Natural killer cell treated with Interleukin-12 subunit alpha and Interleukin-12 subunit beta and Interleukin-15 and Interleukin-18, amount 100 ng/mL, for 72 hours (primary cell): ENCODE measurements around the gene FN3KRP. TPM values are rescaled to one million over a fixed set of nuclear protein-coding genes. Genes with fewer than 3 reads are reported as not detected.

Source experiments
- ATAC-seq, 2 donors: fragments of 150-1000 bp; cut with Tn5 transposase in 1 of 2; sonication (Bioruptor Pico), chemical (Tn5 transposase) in 1 of 2; 2 replicates each; pipeline ENCODE4 v1.10.0; 2021
- DNase-seq: peaks from one replicate; pipeline ENCODE4 v3.0.0; 2022; ENCODE audit warnings: low spot score
- H3K27ac Mint-ChIP-seq, 2 donors: 1 replicate in 1 of 2; 2 replicates in 1 of 2; pipeline ENCODE4 v1.8.0; 2022; ENCODE audit warnings: mixed read lengths in 2 of 2, mild to moderate bottlenecking in 1 of 2, moderate library complexity in 1 of 2
- H3K27me3 Mint-ChIP-seq, 2 donors: 1 replicate in 1 of 2; 2 replicates in 1 of 2; pipeline ENCODE4 v1.8.0; 2022; ENCODE audit warnings: mixed read lengths in 2 of 2
- H3K36me3 Mint-ChIP-seq: one replicate; pipeline ENCODE4 v1.8.0; 2022; ENCODE audit warnings: mixed read lengths
- H3K4me1 Mint-ChIP-seq, 2 donors: 1 replicate in 1 of 2; 2 replicates in 1 of 2; pipeline ENCODE4 v1.8.0; 2022; ENCODE audit warnings: low read depth in 2 of 2, mixed read lengths in 2 of 2, mild to moderate bottlenecking in 1 of 2
- H3K4me3 Mint-ChIP-seq: one replicate; pipeline ENCODE4 v1.8.0; 2022; ENCODE audit warnings: mixed read lengths
- H3K9me3 Mint-ChIP-seq: 2 replicates; pipeline ENCODE4 v1.8.0; 2022; ENCODE audit warnings: mixed read lengths
- total RNA-seq, 2 donors: library from RNA; stranded (reverse); gene quantifications; one replicate each; pipeline ENCODE4 v1.2.3, GENCODE V29; 2022

The FN3KRP gene
- total RNA-seq, 2 donors from 2014 or later: 29.4 to 48.4 TPM

DNA sequence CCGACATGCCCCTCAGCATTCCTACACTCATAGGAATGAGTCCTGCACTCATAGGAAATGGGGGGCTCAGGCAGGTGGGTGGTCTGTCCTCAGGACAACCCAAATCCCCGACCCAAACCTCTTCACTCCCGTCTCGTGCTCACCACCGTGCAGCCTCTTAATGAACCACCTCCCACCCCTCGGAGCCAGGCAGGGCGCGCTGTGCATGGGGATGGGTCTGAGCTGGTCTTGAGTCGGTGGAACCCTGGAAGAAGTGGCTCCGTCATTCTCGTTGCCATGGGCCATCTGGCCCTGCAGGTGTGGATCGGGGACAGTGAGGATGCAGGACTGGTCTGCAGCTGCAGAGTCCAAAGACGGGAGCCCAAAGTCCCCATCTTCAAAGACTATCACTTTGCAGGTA lies 11.6 kb upstream of the FN3KRP start:
- peaks cover 0 to 2% of the 10 kb centered on the region in 2 donors for H3K4me1 Mint-ChIP-seq
- H3K27me3 Mint-ChIP-seq: peaks cover 0 to 3% of the 10 kb centered on the region in 2 donors
- H3K4me3 Mint-ChIP-seq: no peak overlapping the region
- H3K27ac Mint-ChIP-seq: no peak overlapping the region
- ATAC-seq (no peak), DNase-seq (no peak)
- no peaks in the 10 kb centered on the region for H3K36me3 Mint-ChIP-seq
- no peaks in the 10 kb centered on the region for H3K9me3 Mint-ChIP-seq

GRCh38 chr17:82705756-82706155 lies 10.8 kb upstream of the FN3KRP start:
- no peak overlapping the region for H3K27ac Mint-ChIP-seq
- peaks cover 0 to 3% of the 10 kb centered on the region in 2 donors for H3K27me3 Mint-ChIP-seq
- H3K4me1 Mint-ChIP-seq: peaks cover 0 to 2% of the 10 kb centered on the region in 2 donors

DNA sequence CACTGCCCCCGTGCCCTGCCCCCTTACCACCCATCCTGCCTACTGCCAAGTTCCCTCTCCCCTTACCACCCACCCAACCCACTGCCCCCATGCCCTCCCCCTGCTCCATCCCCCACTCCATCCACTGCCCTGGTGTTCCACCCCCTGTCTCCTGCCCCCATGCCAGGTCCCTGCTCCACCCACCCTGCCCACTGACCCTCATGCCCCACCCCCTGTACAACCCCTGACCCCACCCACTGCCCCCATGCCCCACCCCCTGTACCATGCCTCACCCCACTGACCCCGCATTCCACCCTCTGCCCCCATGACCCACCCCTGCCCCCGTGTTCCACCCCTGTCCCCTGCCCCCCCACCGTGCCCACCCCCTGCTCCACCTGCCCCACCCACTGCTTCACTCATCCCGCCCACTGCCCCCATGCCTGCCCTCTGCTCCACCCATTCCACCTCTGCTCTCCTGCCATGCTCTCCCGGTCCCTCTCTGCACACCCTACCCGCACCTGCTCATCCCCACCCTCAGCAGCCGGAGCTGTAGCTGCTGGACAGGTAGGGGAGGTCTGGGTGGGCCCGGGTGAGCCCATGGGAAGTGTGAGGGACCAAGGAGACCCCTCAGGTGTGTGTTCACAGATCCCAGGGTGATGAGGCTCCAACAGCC lies 7.4 kb upstream of the FN3KRP start:
- H3K27me3 Mint-ChIP-seq: peaks cover 0 to 3% of the 10 kb centered on the region in 2 donors
- ATAC-seq: no peak
- H3K4me1 Mint-ChIP-seq: peaks cover 0 to 5% of the 10 kb centered on the region in 2 donors
- no peak for DNase-seq
- no peak overlapping the region for H3K4me3 Mint-ChIP-seq
- no peaks in the 10 kb centered on the region for H3K36me3 Mint-ChIP-seq
- no peak overlapping the region for H3K27ac Mint-ChIP-seq
- H3K9me3 Mint-ChIP-seq: no peaks in the 10 kb centered on the region

More at GRCh38 chr17:82705756-82706155, 10.8 kb upstream of the FN3KRP start:
- Mint-ChIP-seq H3K9me3 (no peaks in the 10 kb centered on the region), H3K36me3 (no peaks in the 10 kb centered on the region), H3K4me3 (no peak overlapping the region)
- no peak for ATAC-seq
- no peak for DNase-seq

DNA sequence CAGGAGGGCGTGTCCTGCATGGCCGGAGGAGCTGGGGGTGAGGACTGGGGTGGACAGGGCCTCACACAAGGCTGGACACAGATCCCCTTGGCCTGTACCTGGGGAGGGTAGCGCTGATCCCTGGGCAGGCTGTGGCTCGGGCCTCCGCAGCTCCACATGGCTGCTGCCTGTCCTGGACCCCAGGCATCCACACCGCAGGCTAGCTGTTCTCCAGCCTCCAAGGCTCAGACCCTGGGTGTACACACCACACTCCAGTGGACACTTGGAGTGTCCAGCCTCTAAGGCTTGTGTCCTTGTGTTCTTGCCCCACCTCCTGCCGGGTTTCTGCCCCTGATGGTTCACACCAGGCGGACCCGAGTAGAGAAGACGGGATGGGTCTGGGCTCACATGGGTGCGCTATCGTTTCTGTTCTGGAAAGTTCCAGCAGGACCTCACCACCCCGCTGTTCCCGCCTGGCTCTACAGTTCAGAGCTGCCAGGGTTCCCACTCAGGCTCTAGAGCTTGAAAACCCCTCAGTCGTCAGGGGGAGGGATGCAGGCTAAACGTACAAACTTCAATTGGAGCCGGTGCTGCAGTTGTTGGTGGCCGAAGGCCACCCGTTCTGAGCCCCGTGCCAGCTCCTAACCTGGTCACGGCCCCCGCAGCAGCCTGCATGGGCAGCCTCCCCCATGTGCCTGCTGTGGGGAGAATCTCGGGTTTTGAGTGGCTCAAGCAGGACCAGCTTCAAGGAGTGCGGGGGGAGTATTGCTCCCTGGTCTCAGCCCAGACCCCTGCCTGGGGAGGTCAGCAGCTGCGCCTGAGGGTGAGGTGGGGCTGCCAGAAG lies 6.6 kb upstream of the FN3KRP start:
- DNase-seq: no peak
- Mint-ChIP-seq H3K27me3 (peaks cover 0 to 3% of the 10 kb centered on the region in 2 donors), H3K9me3 (no peaks in the 10 kb centered on the region), H3K36me3 (no peaks in the 10 kb centered on the region), H3K4me1 (peaks cover 0 to 5% of the 10 kb centered on the region in 2 donors), H3K27ac (no peak overlapping the region), H3K4me3 (no peak overlapping the region)
- no peak for ATAC-seq

- Mint-ChIP-seq H3K4me1 (peaks cover 0 to 6% of the 10 kb centered on the region in 2 donors), H3K27ac (no peak overlapping the region), H3K4me3 (no peak overlapping the region), H3K36me3 (no peaks in the 10 kb centered on the region), H3K9me3 (no peaks in the 10 kb centered on the region), H3K27me3 (peaks cover 0 to 3% of the 10 kb centered on the region in 2 donors)
- ATAC-seq: no peak
- DNase-seq: no peak
Observed at GRCh38 chr17:82710499-82711232, 5.8 kb upstream of the FN3KRP start.

- H3K27ac Mint-ChIP-seq: peak overlapping the region in 1 of 2 donors; percentile 33
- no peaks in the 10 kb centered on the region for H3K9me3 Mint-ChIP-seq
- no peaks in the 10 kb centered on the region for H3K27me3 Mint-ChIP-seq
- ATAC-seq (no peak), DNase-seq (no peak)
- peaks cover 8 to 15% of the 10 kb centered on the region in 2 donors for H3K4me1 Mint-ChIP-seq
- H3K4me3 Mint-ChIP-seq: no peak overlapping the region
- no peaks in the 10 kb centered on the region for H3K36me3 Mint-ChIP-seq
Observed at GRCh38 chr17:82713071-82713723, 3.3 kb upstream of the FN3KRP start.

DNA sequence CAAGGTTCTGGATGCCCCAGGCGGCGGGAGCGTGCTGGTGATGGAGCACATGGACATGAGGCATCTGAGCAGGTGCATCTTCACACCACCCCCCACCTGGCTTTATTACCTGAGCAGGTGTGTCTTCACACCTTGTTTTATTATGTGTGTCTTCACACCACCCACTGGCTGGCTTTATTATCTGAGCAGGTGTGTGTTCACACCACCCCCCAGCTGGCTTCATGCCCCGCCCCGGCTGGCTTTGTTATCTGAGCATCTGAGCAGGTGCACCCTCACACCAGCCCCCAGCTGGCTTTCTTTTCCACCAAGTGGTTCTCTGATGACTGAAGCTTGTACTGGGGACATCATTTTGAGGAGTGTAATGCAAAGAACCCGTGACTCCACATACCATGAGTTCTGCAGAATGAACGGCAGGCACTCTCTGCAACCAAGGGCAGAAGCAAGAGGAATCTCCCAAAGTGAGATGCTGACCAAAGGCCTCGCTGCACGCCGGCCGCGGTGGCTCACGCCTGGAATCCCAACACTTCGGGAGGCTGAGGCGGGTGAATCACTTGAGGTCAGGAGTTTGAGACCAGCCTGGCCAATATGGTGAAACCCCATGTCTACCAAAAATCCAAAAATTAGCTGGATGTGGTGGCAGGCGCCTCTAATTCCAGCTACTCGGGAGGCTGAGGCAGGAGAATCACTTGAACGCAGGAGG lies 2.6 kb downstream of the FN3KRP start:
- no peaks in the 10 kb centered on the region for H3K36me3 Mint-ChIP-seq
- no peaks in the 10 kb centered on the region for H3K27me3 Mint-ChIP-seq
- H3K9me3 Mint-ChIP-seq: no peaks in the 10 kb centered on the region
- no peak for ATAC-seq
- peak overlapping the region; percentile 68 for H3K4me3 Mint-ChIP-seq
- H3K27ac Mint-ChIP-seq: no peak overlapping the region
- DNase-seq: peak; percentile 32
- H3K4me1 Mint-ChIP-seq: peaks cover 12 to 14% of the 10 kb centered on the region in 2 donors

GRCh38 chr17:82720204-82720603 lies 3.7 kb downstream of the FN3KRP start:
- H3K27me3 Mint-ChIP-seq: no peaks in the 10 kb centered on the region
- H3K27ac Mint-ChIP-seq: no peak overlapping the region
- no peak for ATAC-seq
- peaks cover 12 to 14% of the 10 kb centered on the region in 2 donors for H3K4me1 Mint-ChIP-seq
- no peaks in the 10 kb centered on the region for H3K9me3 Mint-ChIP-seq
- H3K4me3 Mint-ChIP-seq: no peak overlapping the region
- DNase-seq: peak; percentile 31
- no peaks in the 10 kb centered on the region for H3K36me3 Mint-ChIP-seq

DNA sequence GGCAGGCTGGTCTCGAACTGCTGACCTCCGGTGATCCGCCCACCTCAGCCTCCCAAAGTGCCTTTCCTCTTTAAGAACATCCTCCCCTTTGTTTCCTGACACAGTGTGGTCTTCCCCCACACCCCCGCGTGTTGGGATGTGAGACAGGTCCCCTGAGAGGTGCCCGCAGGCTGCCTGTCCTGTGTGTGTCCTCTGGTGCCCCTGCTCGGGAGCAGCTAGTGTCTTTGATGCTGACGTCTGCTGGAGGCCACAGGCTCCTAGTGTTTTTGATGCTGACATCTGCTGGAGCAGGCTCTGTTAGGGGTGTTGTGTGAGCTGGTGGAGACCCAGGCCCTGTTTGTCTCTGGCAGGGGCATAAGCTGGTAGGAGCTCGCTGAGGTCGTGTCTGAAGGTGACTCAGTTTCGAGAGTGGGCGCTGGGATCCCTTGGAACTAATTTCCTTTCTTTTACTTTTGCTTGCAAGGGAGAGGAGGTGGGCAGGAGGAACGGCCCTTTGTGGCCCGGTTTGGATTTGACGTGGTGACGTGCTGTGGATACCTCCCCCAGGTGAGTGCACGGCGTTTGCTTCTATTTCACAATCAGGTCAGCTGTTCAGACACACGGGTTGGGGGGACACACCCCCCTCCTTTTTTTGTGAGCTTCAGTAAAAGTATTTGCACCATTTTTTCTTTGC lies 6.0 kb downstream of the FN3KRP start:
- DNase-seq (no peak), ATAC-seq (no peak)
- Mint-ChIP-seq H3K4me1 (peaks cover 10 to 13% of the 10 kb centered on the region in 2 donors), H3K27me3 (no peaks in the 10 kb centered on the region), H3K27ac (no peak overlapping the region), H3K36me3 (peaks cover under 1% of the 10 kb centered on the region), H3K4me3 (no peak overlapping the region), H3K9me3 (no peaks in the 10 kb centered on the region)

DNA sequence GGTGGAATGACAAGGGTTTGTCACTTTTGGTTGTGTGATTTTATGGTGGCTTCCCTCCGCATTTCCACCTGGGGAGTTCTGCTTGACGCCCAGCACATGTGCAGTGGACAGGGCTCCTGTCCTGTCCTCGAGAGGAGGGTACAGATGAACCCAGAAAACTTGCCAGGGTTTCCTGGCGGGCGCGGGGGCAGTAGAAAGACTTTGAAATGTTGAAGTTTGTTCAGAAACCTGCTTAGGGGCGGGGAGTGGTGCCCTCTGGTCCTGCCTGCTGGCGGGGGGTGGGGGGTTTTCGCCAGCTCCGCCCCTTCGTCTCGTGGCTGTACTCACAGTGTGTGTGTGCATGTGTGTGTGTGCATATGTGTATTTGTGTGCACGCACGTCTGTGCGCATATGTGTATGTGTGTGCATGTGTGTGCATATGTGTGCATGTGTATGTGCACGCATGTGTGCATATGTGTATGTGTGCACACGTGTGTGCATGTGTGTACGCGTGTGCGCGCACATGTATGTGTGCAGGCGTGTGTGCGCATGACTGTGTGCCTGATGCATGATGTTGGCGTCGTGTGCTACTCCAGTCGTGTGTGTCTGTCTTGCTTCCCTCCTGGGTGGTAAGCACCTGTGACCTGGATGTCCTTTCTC lies 6.8 kb downstream of the FN3KRP start:
- peaks cover 3 to 5% of the 10 kb centered on the region in 2 donors for H3K4me1 Mint-ChIP-seq
- no peaks in the 10 kb centered on the region for H3K27me3 Mint-ChIP-seq
- DNase-seq (peak; percentile 1), ATAC-seq (no peak)
- H3K4me3 Mint-ChIP-seq: no peak overlapping the region
- no peak overlapping the region for H3K27ac Mint-ChIP-seq
- H3K36me3 Mint-ChIP-seq: peaks cover 5% of the 10 kb centered on the region
- no peaks in the 10 kb centered on the region for H3K9me3 Mint-ChIP-seq

GRCh38 chr17:82726427-82726826 lies 9.9 kb downstream of the FN3KRP start:
- Mint-ChIP-seq H3K27ac (no peak overlapping the region), H3K4me1 (no peaks in the 10 kb centered on the region), H3K36me3 (peaks cover 5% of the 10 kb centered on the region), H3K4me3 (no peak overlapping the region), H3K27me3 (no peaks in the 10 kb centered on the region), H3K9me3 (no peaks in the 10 kb centered on the region)
- ATAC-seq: no peak
- peak; percentile 42 for DNase-seq

- Mint-ChIP-seq H3K27ac (no peak overlapping the region), H3K4me1 (no peaks in the 10 kb centered on the region), H3K36me3 (peaks cover 14% of the 10 kb centered on the region), H3K9me3 (peaks cover 3% of the 10 kb centered on the region), H3K4me3 (no peak overlapping the region), H3K27me3 (no peaks in the 10 kb centered on the region)
- ATAC-seq: peak in 1 of 2 donors; percentile 42
- DNase-seq: peak; percentile 58
Observed at GRCh38 chr17:82729479-82730260, 13.2 kb downstream of the FN3KRP start.
